ENCODE data around the gene MINDY3.

Gene MINDY3

GRCh38 chr10:15784662-15785300 lies 75.5 kb downstream of the MINDY3 start:
- H2AFZ ChIP-seq (ENCODE audit: low read depth, low read length), result no peak overlapping the region
- H3K4me2 ChIP-seq (ENCODE audit: insufficient read depth, low read length), result no peak overlapping the region
- no peaks in the 10 kb centered on the region for H3K4me1 ChIP-seq (ENCODE audit: insufficient read depth, low read length)
- peaks cover 51% of the 10 kb centered on the region for H3K36me3 ChIP-seq (ENCODE audit: insufficient read depth, low read length)
- H4K20me1 ChIP-seq (ENCODE audit: insufficient read depth, low read length), result no peaks in the 10 kb centered on the region
- no peak overlapping the region for H3K4me3 ChIP-seq (ENCODE audit: low read depth in 1 of 2, low read length in 2 of 2)
- TF ChIP-seq CTCF (IDR thresholded peaks at IDR 0.05; ENCODE audit: borderline replicate concordance, extremely low read depth, low read length, poor library complexity, severe bottlenecking) (no peak), EZH2 (IDR thresholded peaks at IDR 0.05; ENCODE audit: borderline replicate concordance, low read depth, low read length, severe bottlenecking) (no peak)
- H3K27me3 ChIP-seq (ENCODE audit: insufficient read depth, low read length, poor library complexity), result no peaks in the 10 kb centered on the region
- no peaks in the 10 kb centered on the region for H3K9me3 ChIP-seq (ENCODE audit: insufficient read depth, low read length, severe bottlenecking)
- no peak overlapping the region for H3K27ac ChIP-seq (ENCODE audit: low read length)
- no peaks in the 10 kb centered on the region for H3K79me2 ChIP-seq (ENCODE audit: insufficient read depth, low read length)
- ATAC-seq (ENCODE audit: insufficient read depth, low read depth) (no peak), DNase-seq (no peak)
- H3K9ac ChIP-seq (ENCODE audit: low read depth, low read length), result no peak overlapping the region

GRCh38 chr10:15783941-15784636 lies 76.2 kb downstream of the MINDY3 start:
- Histone ChIP-seq H3K4me2 (ENCODE audit: insufficient read depth, low read length) (no peak overlapping the region), H3K36me3 (ENCODE audit: insufficient read depth, low read length) (peaks cover 51% of the 10 kb centered on the region), H3K9ac (ENCODE audit: low read depth, low read length) (no peak overlapping the region), H3K27me3 (ENCODE audit: insufficient read depth, low read length, poor library complexity) (no peaks in the 10 kb centered on the region), H2AFZ (ENCODE audit: low read depth, low read length) (no peak overlapping the region), H3K27ac (ENCODE audit: low read length) (no peak overlapping the region), H3K9me3 (ENCODE audit: insufficient read depth, low read length, severe bottlenecking) (no peaks in the 10 kb centered on the region), H3K79me2 (ENCODE audit: insufficient read depth, low read length) (no peaks in the 10 kb centered on the region), H3K4me1 (ENCODE audit: insufficient read depth, low read length) (no peaks in the 10 kb centered on the region), H4K20me1 (ENCODE audit: insufficient read depth, low read length) (no peaks in the 10 kb centered on the region), H3K4me3 (ENCODE audit: low read depth in 1 of 2, low read length in 2 of 2) (no peak overlapping the region)
- no peak for ATAC-seq (ENCODE audit: insufficient read depth, low read depth)
- no peak for TF ChIP-seq EZH2 (IDR thresholded peaks at IDR 0.05; ENCODE audit: borderline replicate concordance, low read depth, low read length, severe bottlenecking)
- no peak for TF ChIP-seq CTCF (IDR thresholded peaks at IDR 0.05; ENCODE audit: borderline replicate concordance, extremely low read depth, low read length, poor library complexity, severe bottlenecking)
- DNase-seq, result no peak

- H4K20me1 ChIP-seq (ENCODE audit: insufficient read depth, low read length), result no peaks in the 10 kb centered on the region
- no peak for TF ChIP-seq CTCF (IDR thresholded peaks at IDR 0.05; ENCODE audit: borderline replicate concordance, extremely low read depth, low read length, poor library complexity, severe bottlenecking)
- no peak for TF ChIP-seq EZH2 (IDR thresholded peaks at IDR 0.05; ENCODE audit: borderline replicate concordance, low read depth, low read length, severe bottlenecking)
- peaks cover 54% of the 10 kb centered on the region for H3K36me3 ChIP-seq (ENCODE audit: insufficient read depth, low read length)
- no peaks in the 10 kb centered on the region for H3K4me1 ChIP-seq (ENCODE audit: insufficient read depth, low read length)
- no peak overlapping the region for H3K4me3 ChIP-seq (ENCODE audit: low read depth in 1 of 2, low read length in 2 of 2)
- no peak overlapping the region for H3K9ac ChIP-seq (ENCODE audit: low read depth, low read length)
- H3K9me3 ChIP-seq (ENCODE audit: insufficient read depth, low read length, severe bottlenecking), result no peaks in the 10 kb centered on the region
- H3K27me3 ChIP-seq (ENCODE audit: insufficient read depth, low read length, poor library complexity), result no peaks in the 10 kb centered on the region
- no peak overlapping the region for H2AFZ ChIP-seq (ENCODE audit: low read depth, low read length)
- no peak overlapping the region for H3K4me2 ChIP-seq (ENCODE audit: insufficient read depth, low read length)
- H3K27ac ChIP-seq (ENCODE audit: low read length), result no peak overlapping the region
- no peaks in the 10 kb centered on the region for H3K79me2 ChIP-seq (ENCODE audit: insufficient read depth, low read length)
- no peak for DNase-seq
- ATAC-seq (ENCODE audit: insufficient read depth, low read depth), result no peak
These were observed 77.5 kb downstream of the MINDY3 start for GRCh38 chr10:15782851-15783250.
